ENCODE data around the gene MAPK8IP1.
"Not testable (repeated sequence)": the region's sequence is repeated elsewhere in the genome, so short reads cannot be mapped to it uniquely, and the experiment has no call there.

Gene MAPK8IP1
- total RNA-seq: 2.7 to 17.0 (median 7.5) reads per million in 4 donors

GRCh38 chr11:45885274-45885920 lies at the start of gene MAPK8IP1:
Gene MAPK8IP1 (plus strand): TSS chr11:45885651. CDS start chr11:45885821, 170 bp downstream.
- DNase-seq: peak; percentile 28 to 64 (median 38)

- DNase-seq: no peak
These were observed 46.2 kb upstream of the MAPK8IP1 start for GRCh38 chr11:45839204-45839603.

- DNase-seq: not testable (repeated sequence)
These were observed 45.2 kb upstream of the MAPK8IP1 start for GRCh38 chr11:45840251-45840650.

- DNase-seq: peak; percentile 82 to 91 (median 86)
These were observed 42.1 kb upstream of the MAPK8IP1 start for GRCh38 chr11:45843158-45843924.

GRCh38 chr11:45844822-45845578 lies 40.5 kb upstream of the MAPK8IP1 start:
- no peak for DNase-seq

GRCh38 chr11:45846174-45846675 lies 39.2 kb upstream of the MAPK8IP1 start:
- DNase-seq: no peak

- DNase-seq: peak; percentile 96 to 99 (median 98)
These were observed 38.2 kb upstream of the MAPK8IP1 start, which contains the start of gene CRY2 for GRCh38 chr11:45846974-45847910. Gene CRY2 (plus strand): TSS chr11:45847475. CDS start chr11:45847491, 16 bp downstream.

- peak in 4 of 5 donors; percentile 20 to 64 (median 32) for DNase-seq
These were observed 37.5 kb upstream of the MAPK8IP1 start for GRCh38 chr11:45847911-45848316.

- no peak for DNase-seq
These were observed 36.8 kb upstream of the MAPK8IP1 start for GRCh38 chr11:45848654-45849081.

- DNase-seq: no peak
These were observed 35.0 kb upstream of the MAPK8IP1 start for GRCh38 chr11:45850446-45850845.

GRCh38 chr11:45851228-45851627 lies 34.2 kb upstream of the MAPK8IP1 start:
- DNase-seq: no peak

- DNase-seq: no peak
These were observed 33.3 kb upstream of the MAPK8IP1 start for GRCh38 chr11:45852018-45852711.

- no peak for DNase-seq
These were observed 32.7 kb upstream of the MAPK8IP1 start for GRCh38 chr11:45852712-45853101.

- no peak for DNase-seq
These were observed 31.9 kb upstream of the MAPK8IP1 start for GRCh38 chr11:45853332-45854219.

GRCh38 chr11:45855308-45855707 lies 30.1 kb upstream of the MAPK8IP1 start:
- no peak for DNase-seq

- no peak for DNase-seq
These were observed 29.4 kb upstream of the MAPK8IP1 start for GRCh38 chr11:45856044-45856468.

GRCh38 chr11:45857961-45858474 lies 27.4 kb upstream of the MAPK8IP1 start:
- no peak for DNase-seq

GRCh38 chr11:45858751-45859398 lies 26.6 kb upstream of the MAPK8IP1 start:
- no peak for DNase-seq

- no peak for DNase-seq
These were observed 25.8 kb upstream of the MAPK8IP1 start for GRCh38 chr11:45859661-45860140.

All from T-helper 1 cell (primary cell).